Activated T-cell treated with anti-CD3 and anti-CD28 coated beads, Interleukin-2, amount 50 U/mL, for 24 hours (primary cell): ENCODE results near the gene SLC17A9.

Source experiments
- DNase-seq: peaks from one replicate; pipeline ENCODE4 v3.0.0-alpha.2; 2020
- H3K27ac Mint-ChIP-seq: 2 replicates; pipeline ENCODE4 v1.8.0; 2020; ENCODE audit warnings: mild to moderate bottlenecking, mixed read lengths
- H3K27me3 Mint-ChIP-seq: 2 replicates; pipeline ENCODE4 v1.8.0; 2020; ENCODE audit warnings: mixed read lengths
- H3K36me3 Mint-ChIP-seq: 2 replicates; pipeline ENCODE4 v1.8.0; 2020; ENCODE audit warnings: low read depth, mixed read lengths
- H3K4me1 Mint-ChIP-seq: 2 replicates; pipeline ENCODE4 v1.8.0; 2020; ENCODE audit warnings: low read depth, mixed read lengths
- H3K4me3 Mint-ChIP-seq: 2 replicates; pipeline ENCODE4 v1.8.0; 2020; ENCODE audit warnings: mild to moderate bottlenecking, moderate library complexity, mixed read lengths
- H3K9me3 Mint-ChIP-seq: 2 replicates; pipeline ENCODE4 v1.8.0; 2020; ENCODE audit warnings: mixed read lengths

The SLC17A9 gene

DNA sequence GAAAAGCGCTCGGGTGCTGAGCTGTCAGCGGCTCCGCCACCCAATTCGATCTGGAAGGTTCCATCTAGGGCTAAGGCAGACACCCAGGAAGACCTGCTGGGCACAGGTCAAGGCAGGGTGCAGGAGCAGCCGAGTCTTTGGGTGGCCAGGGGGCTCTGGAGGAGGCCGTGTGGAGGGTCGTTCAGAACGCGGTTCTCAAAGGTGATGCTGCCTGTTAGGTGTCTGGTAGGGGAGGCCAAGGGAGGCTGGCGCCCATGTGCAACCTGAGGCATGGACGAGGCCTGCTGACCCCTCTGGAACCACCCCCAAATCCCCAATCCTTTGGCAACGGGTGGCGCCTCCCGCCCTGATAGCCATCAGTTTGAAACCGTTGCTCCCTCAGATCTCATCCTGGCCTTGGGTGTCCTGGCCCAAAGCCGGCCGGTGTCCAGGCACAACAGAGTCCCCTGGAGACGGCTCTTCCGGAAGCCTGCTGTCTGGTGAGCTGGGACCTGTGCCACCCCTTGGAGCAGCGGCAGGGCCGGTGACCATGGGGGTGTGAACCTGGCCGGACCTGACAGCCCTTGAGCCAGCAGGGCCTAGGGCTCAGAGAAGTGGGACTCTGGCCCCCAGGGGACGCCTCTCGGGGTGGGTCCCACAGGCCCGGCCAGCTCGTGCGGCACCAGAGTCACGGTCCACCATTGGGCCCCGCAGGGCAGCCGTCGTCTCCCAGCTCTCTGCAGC, 10.5 kb downstream of the SLC17A9 start:
- Mint-ChIP-seq H3K4me1 (peaks cover 4% of the 10 kb centered on the region), H3K36me3 (peaks cover 22% of the 10 kb centered on the region), H3K27me3 (no peaks in the 10 kb centered on the region), H3K9me3 (no peaks in the 10 kb centered on the region), H3K27ac (no peak overlapping the region), H3K4me3 (no peak overlapping the region)
- DNase-seq = no peak

DNA sequence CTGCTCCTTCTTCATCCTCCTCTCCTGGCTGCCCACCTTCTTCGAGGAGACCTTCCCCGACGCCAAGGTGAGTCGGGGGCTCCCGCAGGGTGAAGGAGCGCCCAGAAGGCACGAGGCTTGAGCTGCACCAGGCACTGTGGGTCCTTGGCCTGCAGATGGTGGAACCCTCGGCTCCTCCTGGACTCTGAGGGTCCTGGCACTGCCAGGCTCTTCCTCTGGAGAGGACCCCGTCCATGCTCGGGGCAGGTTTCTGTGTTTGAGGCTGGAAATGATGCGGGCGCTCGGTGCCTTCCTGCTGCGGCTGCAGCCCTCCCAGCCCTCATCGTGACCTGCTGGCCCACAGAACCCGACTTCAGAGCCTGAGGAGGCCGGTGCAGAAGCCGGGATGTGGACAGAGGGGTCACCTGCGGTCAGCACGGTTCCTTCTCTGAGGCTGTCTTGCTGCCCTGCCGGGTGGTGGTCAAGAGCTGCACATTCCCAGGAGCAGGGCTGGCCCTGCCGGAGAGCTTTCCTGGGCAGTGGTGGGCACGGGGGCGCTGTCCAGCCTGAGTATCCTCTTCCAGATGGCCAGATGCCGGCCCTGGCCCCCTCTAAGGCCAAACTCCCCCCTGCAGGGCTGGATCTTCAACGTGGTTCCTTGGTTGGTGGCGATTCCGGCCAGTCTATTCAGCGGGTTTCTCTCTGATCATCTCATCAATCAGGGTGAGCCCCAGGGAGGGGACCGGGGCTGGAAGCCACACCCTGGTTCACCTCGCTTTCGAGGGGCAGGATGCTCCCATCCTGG, 11.3 kb downstream of the SLC17A9 start:
- no peak overlapping the region for H3K27ac Mint-ChIP-seq
- no peak overlapping the region for H3K4me3 Mint-ChIP-seq
- H3K27me3 Mint-ChIP-seq = no peaks in the 10 kb centered on the region
- DNase-seq = no peak
- peaks cover 20% of the 10 kb centered on the region for H3K36me3 Mint-ChIP-seq
- no peaks in the 10 kb centered on the region for H3K9me3 Mint-ChIP-seq
- H3K4me1 Mint-ChIP-seq = peaks cover 4% of the 10 kb centered on the region

- no peak overlapping the region for H3K4me3 Mint-ChIP-seq
Measured at GRCh38 chr20:62964700-62965099, 12.2 kb downstream of the SLC17A9 start.

DNA sequence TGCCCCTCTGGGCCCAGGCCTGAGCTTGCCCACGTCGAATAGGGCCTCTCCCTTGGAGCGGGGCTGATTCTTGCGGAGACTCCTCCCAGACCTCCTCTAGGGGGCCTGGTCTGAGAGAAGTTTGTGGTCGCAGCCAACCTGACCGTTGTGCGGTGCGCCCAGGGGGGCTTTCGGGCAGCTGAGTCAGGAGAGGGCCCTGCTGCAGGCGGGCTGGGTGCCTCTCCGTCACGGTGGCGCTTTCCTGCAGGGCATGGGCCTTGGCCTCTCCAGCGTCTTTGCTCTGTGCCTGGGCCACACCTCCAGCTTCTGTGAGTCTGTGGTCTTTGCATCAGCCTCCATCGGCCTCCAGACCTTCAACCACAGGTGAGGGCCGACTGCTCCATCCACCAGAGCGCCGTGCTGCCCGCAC, 12.9 kb downstream of the SLC17A9 start:
- Mint-ChIP-seq H3K36me3 (peaks cover 15% of the 10 kb centered on the region), H3K4me1 (no peaks in the 10 kb centered on the region), H3K27ac (no peak overlapping the region), H3K4me3 (no peak overlapping the region), H3K9me3 (no peaks in the 10 kb centered on the region), H3K27me3 (no peaks in the 10 kb centered on the region)
- DNase-seq = no peak

More at GRCh38 chr20:62964700-62965099, 12.2 kb downstream of the SLC17A9 start:
- Mint-ChIP-seq H3K27me3 (no peaks in the 10 kb centered on the region), H3K36me3 (peaks cover 19% of the 10 kb centered on the region), H3K27ac (no peak overlapping the region), H3K4me1 (peaks cover 3% of the 10 kb centered on the region), H3K9me3 (no peaks in the 10 kb centered on the region)
- DNase-seq = no peak

DNA sequence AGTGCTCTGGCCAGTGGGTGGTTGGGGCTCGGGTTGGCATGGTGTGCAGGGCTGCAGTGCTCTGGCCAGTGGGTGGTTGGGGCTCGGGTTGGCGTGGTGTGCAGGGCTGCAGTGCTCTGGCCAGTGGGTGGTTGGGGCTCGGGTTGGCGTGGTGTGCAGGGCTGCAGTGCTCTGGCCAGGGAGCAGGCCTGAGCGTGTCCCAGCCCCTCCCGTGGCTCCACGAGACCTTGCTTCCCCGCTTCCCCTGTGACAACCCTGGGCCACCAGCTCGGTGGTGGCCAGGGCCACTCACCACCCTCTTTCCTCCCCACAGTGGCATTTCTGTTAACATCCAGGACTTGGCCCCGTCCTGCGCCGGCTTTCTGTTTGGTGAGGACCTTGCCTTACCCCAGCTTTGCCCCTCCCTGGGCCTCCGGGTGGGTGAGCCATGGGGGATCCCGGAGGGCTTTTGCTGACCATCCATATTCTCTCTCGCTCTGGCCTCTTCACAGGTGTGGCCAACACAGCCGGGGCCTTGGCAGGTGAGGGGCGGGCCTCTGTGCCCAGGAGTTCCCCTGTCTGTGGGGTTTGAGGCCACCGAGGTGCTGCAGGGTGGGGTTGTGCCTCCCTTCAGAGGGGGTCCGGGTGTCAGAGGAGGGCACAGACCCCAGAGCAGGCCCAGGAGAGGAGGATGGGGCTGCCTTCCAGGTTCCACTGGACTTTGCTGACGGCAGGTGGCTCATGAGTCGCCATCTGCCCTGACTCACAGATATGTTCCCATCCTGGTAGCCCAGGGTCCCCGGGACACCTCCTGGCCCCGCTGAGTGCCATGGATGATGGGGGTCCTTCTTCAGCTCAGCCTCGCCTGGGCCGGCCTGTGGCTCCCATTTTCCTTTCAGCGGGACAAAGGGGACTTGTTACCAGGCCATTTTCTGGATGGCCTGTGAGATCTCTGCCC, 14.0 kb downstream of the SLC17A9 start:
- H3K4me1 Mint-ChIP-seq = no peaks in the 10 kb centered on the region
- no peaks in the 10 kb centered on the region for H3K9me3 Mint-ChIP-seq
- no peak overlapping the region for H3K27ac Mint-ChIP-seq
- H3K36me3 Mint-ChIP-seq = peaks cover 15% of the 10 kb centered on the region
- no peak for DNase-seq
- H3K4me3 Mint-ChIP-seq = no peak overlapping the region
- H3K27me3 Mint-ChIP-seq = peaks cover 3% of the 10 kb centered on the region

DNA sequence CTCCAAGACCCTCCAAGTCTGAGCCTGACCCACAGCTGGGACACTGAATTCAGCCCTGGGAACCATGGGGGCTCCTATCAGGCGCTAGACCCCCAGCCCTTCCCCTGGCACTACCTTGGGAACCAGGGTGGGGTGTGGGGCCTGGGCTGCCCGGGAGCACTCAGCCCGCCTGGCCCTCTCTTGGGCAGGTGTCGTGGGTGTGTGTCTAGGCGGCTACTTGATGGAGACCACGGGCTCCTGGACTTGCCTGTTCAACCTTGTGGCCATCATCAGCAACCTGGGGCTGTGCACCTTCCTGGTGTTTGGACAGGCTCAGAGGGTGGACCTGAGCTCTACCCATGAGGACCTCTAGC, 14.6 kb downstream of the SLC17A9 start:
- Mint-ChIP-seq H3K36me3 (peaks cover 12% of the 10 kb centered on the region), H3K27ac (no peak overlapping the region)

DNA sequence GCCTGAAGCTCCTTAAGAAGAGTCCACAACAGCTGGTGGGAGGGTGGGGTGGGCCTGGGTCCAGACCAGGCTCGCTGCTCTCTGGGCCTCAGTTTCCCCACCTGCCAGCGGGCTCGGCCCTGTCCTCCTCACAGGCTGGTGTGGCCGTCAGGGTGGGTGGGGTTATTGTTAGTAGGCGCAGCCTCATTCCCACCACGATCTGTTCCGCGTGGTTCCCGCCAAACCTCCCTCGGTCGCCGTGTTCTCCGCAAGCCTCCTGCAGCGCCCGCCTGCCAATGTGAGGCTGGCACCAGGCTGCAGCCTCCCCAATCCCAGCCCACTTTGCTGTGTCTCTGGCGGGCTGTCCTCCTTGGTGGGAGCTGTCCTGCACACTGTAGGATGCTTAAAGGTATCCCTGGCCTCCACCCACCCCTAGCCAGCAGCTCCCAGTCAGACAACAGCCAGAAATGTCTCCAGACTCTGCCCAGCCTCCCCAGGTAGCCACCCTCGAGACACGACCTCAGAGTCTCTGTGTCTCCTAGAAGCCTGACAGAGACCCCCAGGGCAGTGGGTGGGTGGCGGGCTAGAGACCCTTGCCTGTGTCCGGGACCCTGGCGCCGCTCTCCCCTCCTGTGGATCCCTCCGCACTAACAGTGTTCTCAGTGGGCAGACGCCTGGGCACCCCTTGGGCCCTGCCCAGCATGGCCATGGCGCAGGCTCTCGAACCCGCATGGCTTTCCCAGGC, 15.3 kb downstream of the SLC17A9 start:
- no peak for DNase-seq
- H3K27ac Mint-ChIP-seq = no peak overlapping the region
- peaks cover 7% of the 10 kb centered on the region for H3K4me1 Mint-ChIP-seq
- peaks cover 15% of the 10 kb centered on the region for H3K27me3 Mint-ChIP-seq
- H3K4me3 Mint-ChIP-seq = no peak overlapping the region
- H3K9me3 Mint-ChIP-seq = no peaks in the 10 kb centered on the region
- peaks cover 10% of the 10 kb centered on the region for H3K36me3 Mint-ChIP-seq

More for the DNA sequence above, 14.6 kb downstream of the SLC17A9 start:
- Mint-ChIP-seq H3K4me1 (peaks cover 4% of the 10 kb centered on the region), H3K4me3 (no peak overlapping the region), H3K27me3 (peaks cover 9% of the 10 kb centered on the region), H3K9me3 (no peaks in the 10 kb centered on the region)
- no peak for DNase-seq

GRCh38 chr20:62968378-62969178, 16.1 kb downstream of the SLC17A9 start:
- peaks cover 23% of the 10 kb centered on the region for H3K27me3 Mint-ChIP-seq
- H3K36me3 Mint-ChIP-seq = peaks cover 9% of the 10 kb centered on the region
- H3K27ac Mint-ChIP-seq = no peak overlapping the region
- no peaks in the 10 kb centered on the region for H3K9me3 Mint-ChIP-seq
- no peak for DNase-seq
- H3K4me1 Mint-ChIP-seq = peaks cover 11% of the 10 kb centered on the region
- no peak overlapping the region for H3K4me3 Mint-ChIP-seq

- peaks cover 4% of the 10 kb centered on the region for H3K36me3 Mint-ChIP-seq
- H3K27me3 Mint-ChIP-seq = peaks cover 30% of the 10 kb centered on the region
- no peak overlapping the region for H3K4me3 Mint-ChIP-seq
- no peaks in the 10 kb centered on the region for H3K9me3 Mint-ChIP-seq
- no peak for DNase-seq
- peaks cover 13% of the 10 kb centered on the region for H3K4me1 Mint-ChIP-seq
- no peak overlapping the region for H3K27ac Mint-ChIP-seq
Measured at GRCh38 chr20:62969179-62969760, 16.8 kb downstream of the SLC17A9 start.

DNA sequence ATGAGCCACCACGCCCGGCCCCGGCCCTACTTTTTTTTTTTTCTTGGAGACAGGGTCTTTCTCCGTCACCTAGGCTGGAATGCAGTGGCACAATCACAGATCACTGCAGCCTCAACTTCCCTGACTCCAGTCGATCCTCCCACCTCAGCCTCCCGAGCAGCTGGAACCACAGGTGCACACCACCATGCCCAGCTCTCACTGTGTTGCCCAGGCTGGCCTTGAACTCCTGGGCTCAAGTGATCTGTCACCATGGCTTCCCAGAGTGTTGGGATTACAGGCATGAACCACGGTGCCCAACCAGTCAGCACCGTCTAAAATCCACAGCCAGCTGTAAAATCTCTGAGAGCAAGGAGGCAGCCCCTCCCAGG, 17.4 kb downstream of the SLC17A9 start:
- no peak for DNase-seq
- Mint-ChIP-seq H3K9me3 (no peaks in the 10 kb centered on the region), H3K27me3 (peaks cover 37% of the 10 kb centered on the region), H3K36me3 (peaks cover 2% of the 10 kb centered on the region), H3K4me1 (peaks cover 13% of the 10 kb centered on the region), H3K4me3 (no peak overlapping the region), H3K27ac (no peak overlapping the region)

DNA sequence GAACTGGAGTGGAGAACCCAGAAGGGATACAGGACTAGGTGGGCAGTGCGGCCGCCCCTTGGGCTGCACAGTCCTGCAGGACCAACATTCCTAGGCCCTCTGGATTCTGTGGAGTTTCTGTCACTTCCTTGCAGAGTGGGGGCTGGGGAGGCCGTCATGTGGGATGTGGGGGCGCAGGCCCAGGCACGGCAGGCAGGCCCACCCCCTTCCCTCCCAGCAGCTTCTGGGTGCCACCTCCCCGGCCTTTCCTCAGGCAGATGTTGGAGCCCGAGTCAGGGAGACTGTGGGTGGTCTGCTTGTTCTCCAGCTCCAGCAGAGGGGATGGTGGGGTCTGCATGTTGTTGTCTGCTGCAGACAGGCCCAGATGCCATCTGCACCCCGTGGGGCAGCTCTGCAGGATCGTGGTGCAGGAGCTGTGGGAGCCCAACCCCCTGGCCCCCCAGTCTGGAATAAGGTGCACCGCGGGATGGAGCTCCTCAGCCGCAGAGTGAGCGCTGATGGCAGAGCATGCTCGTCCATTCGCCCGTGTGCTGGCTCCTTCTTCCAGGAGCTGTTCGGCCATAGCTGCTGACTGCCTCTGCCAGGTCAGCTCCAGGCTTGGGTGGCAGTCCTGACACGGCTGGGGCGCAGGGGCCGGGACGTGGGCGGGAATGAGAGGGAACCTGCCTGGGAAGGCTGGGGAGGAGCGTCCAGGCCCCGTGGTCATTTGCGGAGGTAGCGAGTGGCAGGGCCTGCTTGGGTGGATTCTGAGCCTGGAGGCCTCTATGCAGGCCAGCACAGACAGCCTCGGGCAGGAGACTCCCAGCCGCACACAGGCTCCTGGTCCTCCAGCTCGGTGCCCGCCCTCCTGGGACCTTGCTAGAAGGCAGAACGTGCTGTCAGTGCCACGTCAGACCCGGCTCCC, 18.1 kb downstream of the SLC17A9 start:
- Mint-ChIP-seq H3K27ac (no peak overlapping the region), H3K27me3 (peaks cover 42% of the 10 kb centered on the region), H3K36me3 (no peaks in the 10 kb centered on the region), H3K9me3 (no peaks in the 10 kb centered on the region), H3K4me3 (no peak overlapping the region), H3K4me1 (peaks cover 13% of the 10 kb centered on the region)
- DNase-seq = no peak

GRCh38 chr20:62971211-62971949, 18.9 kb downstream of the SLC17A9 start:
- H3K27ac Mint-ChIP-seq = no peak overlapping the region
- peaks cover 13% of the 10 kb centered on the region for H3K4me1 Mint-ChIP-seq
- no peak for DNase-seq
- no peak overlapping the region for H3K4me3 Mint-ChIP-seq
- peaks cover 50% of the 10 kb centered on the region for H3K27me3 Mint-ChIP-seq
- no peaks in the 10 kb centered on the region for H3K36me3 Mint-ChIP-seq
- H3K9me3 Mint-ChIP-seq = no peaks in the 10 kb centered on the region
